Esophagus (tissue), 2 donors: Measurements from ENCODE around the gene FBXW11. TPM values are rescaled to one million over a fixed set of nuclear protein-coding genes. Genes with fewer than 3 reads are reported as not detected.
"Not testable (repeated sequence)": the region's sequence is repeated elsewhere in the genome, so short reads cannot be mapped to it uniquely, and the experiment has no call there.

ENCODE experiments used
- H3K27ac ChIP-seq, 2 donors: one replicate each; pipeline ENCODE4 v1.5.1; 2013; ENCODE audit warnings: low read depth in 2 of 2, mild to moderate bottlenecking in 2 of 2, inconsistent platforms in 1 of 2, low read length in 1 of 2, moderate library complexity in 1 of 2
- H3K27me3 ChIP-seq, 2 donors: one replicate each; pipeline ENCODE4 v1.6.1; 2013; ENCODE audit warnings: low read length in 2 of 2, control low read depth in 1 of 2, mild to moderate bottlenecking in 1 of 2; ENCODE audit not compliant: insufficient read depth in 2 of 2, control insufficient read depth in 1 of 2
- H3K36me3 ChIP-seq, 2 donors: one replicate each; pipeline ENCODE4 v1.6.1; 2013; ENCODE audit warnings: low read length in 1 of 2; ENCODE audit not compliant: control insufficient read depth in 2 of 2, insufficient read depth in 2 of 2
- H3K4me1 ChIP-seq, 2 donors: one replicate each; pipeline ENCODE4 v1.6.1; 2013; ENCODE audit warnings: low read length in 1 of 2; ENCODE audit not compliant: control insufficient read depth in 2 of 2, insufficient read depth in 2 of 2
- H3K4me3 ChIP-seq, 2 donors: one replicate each; pipeline ENCODE4 v1.5.1; 2013; ENCODE audit warnings: low read length in 2 of 2, mild to moderate bottlenecking in 2 of 2, low read depth in 1 of 2, moderate library complexity in 1 of 2
- H3K9me3 ChIP-seq, 2 donors: one replicate each; pipeline ENCODE4 v1.6.1; 2013; ENCODE audit warnings: mild to moderate bottlenecking in 2 of 2, low read depth in 1 of 2, low read length in 1 of 2, moderate library complexity in 1 of 2; ENCODE audit not compliant: control insufficient read depth in 2 of 2, insufficient read depth in 1 of 2
- WGBS, 2 donors: extraction: QIAGEN DNeasy Blood & Tissue Kit; methylation state at CpG; one replicate each; pipeline ENCODE4 v1.1.7; 2013; 5-methylcytosine and 5-hydroxymethylcytosine counted together
- polyA plus RNA-seq, 2 donors: library from polyadenylated mRNA; stranded (reverse); fragments of 200-250 nt; gene quantifications; one replicate each; pipeline ENCODE4 v1.2.3, GENCODE V29; 2013
- donor health status: healthy with polysubstance abuse.
- donor health status: Bipolar disorder and iron deficiency.

The FBXW11 gene
- polyA plus RNA-seq, 2 donors = 8.9 to 17.4 TPM

DNA sequence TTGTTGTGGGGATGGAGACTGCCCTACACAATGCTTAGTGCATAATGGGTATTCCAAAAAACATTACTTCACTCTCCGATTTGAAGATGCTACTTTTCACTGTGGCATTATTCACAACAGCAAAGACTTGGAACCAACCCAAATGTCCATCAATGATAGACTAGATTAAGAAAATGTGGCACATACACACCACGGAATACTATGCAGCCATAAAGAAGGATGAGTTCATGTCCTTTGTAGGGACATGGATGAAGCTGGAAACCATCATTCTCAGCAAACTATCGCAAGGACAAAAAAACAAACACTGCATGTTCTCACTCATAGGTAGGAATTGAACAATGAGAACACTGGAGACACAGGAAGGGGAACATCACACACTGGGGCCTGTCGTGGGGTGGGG lies 90.7 kb downstream of the FBXW11 start:
- H3K36me3 ChIP-seq, H3K9me3 ChIP-seq, H3K27ac ChIP-seq, H3K4me1 ChIP-seq, H3K27me3 ChIP-seq, H3K4me3 ChIP-seq: not testable (repeated sequence)
- WGBS, 2 donors = 94 to 95% methylated on average over 4 of the region's 4 CpGs

DNA sequence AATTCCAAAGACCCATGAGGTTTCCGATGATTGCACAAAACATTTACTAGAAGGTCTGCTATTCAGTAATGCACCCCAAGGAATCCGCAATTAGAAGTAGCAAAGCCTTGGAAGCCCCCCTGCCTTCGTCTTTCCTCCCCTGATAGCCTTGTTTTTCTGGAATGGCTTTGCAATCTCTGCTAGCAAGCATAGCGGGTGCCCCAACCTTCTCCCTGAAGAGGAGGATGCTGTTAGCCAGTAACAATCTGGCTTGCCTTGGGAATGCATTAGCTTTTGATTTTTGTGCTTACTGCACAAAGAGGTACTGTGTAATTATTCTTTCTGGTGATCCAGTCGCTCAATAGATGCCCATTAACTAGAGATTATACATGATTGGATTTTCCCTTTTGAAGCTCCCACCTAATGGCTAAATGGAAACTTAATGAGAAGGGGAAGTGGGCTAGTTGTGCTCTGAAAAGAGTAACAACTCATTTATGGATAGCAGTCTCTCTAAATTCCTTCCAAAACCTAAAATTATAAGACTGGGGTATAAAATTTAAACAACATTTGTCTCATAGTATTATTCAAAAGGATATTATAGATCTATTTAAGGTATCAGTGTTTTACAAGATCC lies 91.6 kb downstream of the FBXW11 start:
- Histone ChIP-seq H3K36me3 (no peaks in the 10 kb centered on the region), H3K4me1 (no peaks in the 10 kb centered on the region), H3K27me3 (no peaks in the 10 kb centered on the region), H3K4me3 (no peak overlapping the region), H3K27ac (no peak overlapping the region), H3K9me3 (no peaks in the 10 kb centered on the region)
- 92% methylated on average over 5 of the region's 5 CpGs for WGBS, 2 donors

DNA sequence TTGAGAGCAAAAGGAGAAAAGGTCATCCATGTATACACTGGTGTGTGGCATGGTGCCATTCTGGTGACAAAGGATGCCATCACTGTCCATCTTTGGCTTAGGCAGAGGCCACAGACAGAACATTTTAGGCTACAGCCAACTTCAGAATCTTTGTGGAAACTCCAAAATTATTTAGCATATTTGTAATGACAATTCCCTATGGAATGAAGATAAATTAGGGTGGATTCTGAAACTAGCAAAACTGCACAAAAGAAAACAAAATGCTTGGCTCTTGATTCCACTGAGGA lies 92.5 kb downstream of the FBXW11 start:
- Histone ChIP-seq H3K4me3 (no peak overlapping the region), H3K4me1 (no peaks in the 10 kb centered on the region), H3K27me3 (no peaks in the 10 kb centered on the region)

DNA sequence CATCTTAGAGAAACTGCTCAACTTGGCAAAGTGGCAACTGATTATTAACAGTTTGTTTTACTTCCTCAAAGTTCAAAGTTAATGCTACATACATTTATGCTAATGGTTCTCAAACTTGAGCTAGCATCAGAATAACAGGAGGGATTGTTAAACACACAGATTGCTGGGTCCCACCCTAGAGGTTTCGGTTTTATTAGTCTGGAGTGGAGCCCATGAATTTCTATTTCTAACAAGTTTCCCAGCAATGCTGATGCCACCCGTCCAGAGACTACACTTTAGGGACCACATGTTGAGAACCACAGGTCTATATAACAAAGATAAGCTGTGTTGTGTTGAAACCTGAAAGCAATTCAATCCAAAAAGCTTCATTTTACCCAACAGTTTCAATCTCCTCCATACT lies 95.3 kb downstream of the FBXW11 start:
- Histone ChIP-seq H3K36me3 (no peaks in the 10 kb centered on the region), H3K27ac (no peak overlapping the region), H3K9me3 (no peaks in the 10 kb centered on the region), H3K4me3 (no peak overlapping the region), H3K4me1 (no peaks in the 10 kb centered on the region), H3K27me3 (no peaks in the 10 kb centered on the region)
- 74 to 77% methylated on average over 2 of the region's 2 CpGs for WGBS, 2 donors

More for the DNA sequence above, 92.5 kb downstream of the FBXW11 start:
- no peak overlapping the region for H3K27ac ChIP-seq
- no peaks in the 10 kb centered on the region for H3K9me3 ChIP-seq
- no peaks in the 10 kb centered on the region for H3K36me3 ChIP-seq

DNA sequence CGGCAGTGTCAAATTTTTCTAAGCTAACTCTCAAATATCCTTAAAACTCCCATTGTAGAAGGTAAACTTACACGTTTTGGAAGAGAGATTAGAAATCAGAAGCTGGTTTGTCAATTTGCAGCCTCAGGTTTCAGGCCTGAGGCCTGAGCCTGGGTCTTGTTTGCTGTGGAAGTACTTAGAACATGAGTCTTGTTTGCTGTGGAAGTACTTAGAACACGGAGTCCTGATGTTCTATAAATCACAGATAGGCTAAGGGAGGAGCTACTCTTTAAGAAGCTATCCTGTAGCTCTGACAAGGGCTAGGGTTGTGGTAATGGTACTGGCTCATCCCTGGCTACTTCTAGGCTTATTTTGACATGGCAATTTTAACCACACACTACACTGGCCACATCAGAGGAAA lies 97.8 kb downstream of the FBXW11 start:
- Histone ChIP-seq H3K27me3 (no peaks in the 10 kb centered on the region), H3K27ac (no peak overlapping the region), H3K9me3 (no peaks in the 10 kb centered on the region), H3K4me1 (no peaks in the 10 kb centered on the region), H3K36me3 (no peaks in the 10 kb centered on the region), H3K4me3 (no peak overlapping the region)
- WGBS, 2 donors = 83 to 92% methylated on average over 3 of the region's 3 CpGs

DNA sequence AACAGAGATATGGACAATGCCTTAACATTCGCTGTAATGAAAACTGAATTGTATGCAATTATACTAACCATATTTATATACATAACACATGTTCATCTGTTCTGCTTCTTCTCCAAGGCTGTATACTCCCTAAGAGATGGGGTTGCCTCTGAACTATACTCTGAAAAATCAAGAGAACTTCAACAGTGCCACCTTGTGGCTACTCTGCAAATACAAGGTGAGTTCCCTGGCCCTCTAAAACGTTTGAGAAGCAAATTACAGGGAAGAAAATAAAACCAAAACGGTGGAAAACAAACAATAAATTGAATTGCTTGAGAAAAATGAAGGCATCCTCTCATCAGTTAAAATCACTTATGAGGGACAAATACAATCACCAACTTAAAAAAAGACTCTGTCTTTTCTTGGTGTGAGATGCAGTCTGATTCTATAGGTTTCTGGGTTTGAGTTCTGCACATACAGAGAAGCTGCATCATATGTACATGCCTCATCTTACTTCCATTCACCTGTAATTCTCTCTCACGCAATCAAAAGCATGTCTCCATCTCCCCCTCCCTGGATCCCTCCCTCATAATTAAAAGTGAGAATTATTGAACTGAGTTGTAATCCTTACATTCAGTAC lies 98.6 kb downstream of the FBXW11 start:
- H3K27ac ChIP-seq = no peak overlapping the region
- no peaks in the 10 kb centered on the region for H3K4me1 ChIP-seq
- WGBS, 2 donors = 25 to 28% methylated on average over 4 of the region's 4 CpGs

DNA sequence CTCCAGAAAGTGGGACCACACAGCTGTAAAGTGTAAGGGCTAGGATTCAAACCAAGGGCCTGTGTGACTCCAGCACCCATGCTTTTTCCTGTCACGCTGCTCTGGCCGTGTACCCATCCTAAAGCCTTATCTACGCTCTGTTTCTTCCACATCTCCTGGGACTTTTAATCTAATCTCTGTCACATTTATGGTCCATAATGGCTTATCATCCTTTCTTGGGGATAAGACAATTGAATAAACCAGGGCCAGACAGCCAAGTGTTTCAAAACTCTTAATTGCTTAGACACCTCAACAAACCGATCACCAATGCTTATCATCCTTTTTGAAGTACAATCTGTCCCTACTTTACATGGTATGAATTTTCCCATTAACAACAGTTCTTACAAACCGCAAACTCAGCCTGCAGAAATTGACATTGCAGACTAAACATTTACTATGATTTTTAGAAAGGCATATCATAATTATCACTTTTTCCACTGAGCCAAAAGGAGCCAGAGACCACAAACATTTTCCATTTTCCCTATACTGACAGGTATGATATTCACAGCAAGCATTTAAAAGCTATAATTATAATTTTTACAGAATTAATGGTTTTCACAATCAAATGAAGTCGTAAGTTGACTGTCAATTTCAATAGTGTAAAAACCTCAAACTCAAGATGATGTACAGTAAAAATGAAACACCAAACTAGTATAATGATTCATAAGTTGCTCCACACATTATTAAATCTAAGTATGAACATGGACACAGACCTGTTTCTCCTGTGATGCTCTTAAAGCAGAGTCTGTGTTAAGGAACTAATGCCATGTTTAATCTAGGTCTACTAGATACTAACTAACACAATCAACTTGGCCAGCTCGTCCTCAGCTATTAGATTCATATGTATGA lies 99.5 kb downstream of the FBXW11 start:
- no peaks in the 10 kb centered on the region for H3K36me3 ChIP-seq
- no peaks in the 10 kb centered on the region for H3K4me1 ChIP-seq
- WGBS, 2 donors = 75 to 85% methylated on average over 7 of the region's 7 CpGs
- H3K27me3 ChIP-seq = no peaks in the 10 kb centered on the region
- H3K4me3 ChIP-seq = no peak overlapping the region
- no peak overlapping the region for H3K27ac ChIP-seq
- H3K9me3 ChIP-seq = no peaks in the 10 kb centered on the region

More for the DNA sequence above, 98.6 kb downstream of the FBXW11 start:
- no peak overlapping the region for H3K4me3 ChIP-seq
- H3K9me3 ChIP-seq = no peaks in the 10 kb centered on the region
- no peaks in the 10 kb centered on the region for H3K27me3 ChIP-seq
- no peaks in the 10 kb centered on the region for H3K36me3 ChIP-seq

DNA sequence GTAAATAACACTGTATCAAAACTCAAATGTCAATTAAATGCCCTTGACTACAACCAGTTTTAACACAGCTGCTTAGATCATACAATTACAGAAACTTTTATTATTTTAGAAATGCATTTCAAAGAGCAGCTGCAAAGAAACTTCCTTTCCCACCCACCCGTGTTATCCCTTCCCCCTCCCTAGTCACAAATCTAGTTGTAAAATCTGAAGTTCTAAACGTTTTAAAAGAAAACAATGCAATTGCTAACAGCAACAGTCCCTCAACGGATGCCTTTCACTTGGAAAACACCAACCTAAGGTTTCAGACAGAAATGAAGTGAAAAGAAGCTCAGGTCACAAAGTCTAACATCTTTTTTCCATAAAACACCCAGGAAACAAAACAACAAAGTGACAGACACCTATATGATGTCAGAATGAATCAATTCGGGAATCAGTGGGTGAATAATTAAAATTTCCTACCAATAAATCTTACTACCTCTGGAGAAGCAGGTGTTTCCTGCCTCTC lies 100.3 kb downstream of the FBXW11 start:
- Histone ChIP-seq H3K4me1 (no peaks in the 10 kb centered on the region), H3K9me3 (no peaks in the 10 kb centered on the region), H3K27me3 (no peaks in the 10 kb centered on the region), H3K27ac (no peak overlapping the region), H3K36me3 (no peaks in the 10 kb centered on the region), H3K4me3 (no peak overlapping the region)
- WGBS, 2 donors = 41 to 50% methylated on average over 4 of the region's 4 CpGs

DNA sequence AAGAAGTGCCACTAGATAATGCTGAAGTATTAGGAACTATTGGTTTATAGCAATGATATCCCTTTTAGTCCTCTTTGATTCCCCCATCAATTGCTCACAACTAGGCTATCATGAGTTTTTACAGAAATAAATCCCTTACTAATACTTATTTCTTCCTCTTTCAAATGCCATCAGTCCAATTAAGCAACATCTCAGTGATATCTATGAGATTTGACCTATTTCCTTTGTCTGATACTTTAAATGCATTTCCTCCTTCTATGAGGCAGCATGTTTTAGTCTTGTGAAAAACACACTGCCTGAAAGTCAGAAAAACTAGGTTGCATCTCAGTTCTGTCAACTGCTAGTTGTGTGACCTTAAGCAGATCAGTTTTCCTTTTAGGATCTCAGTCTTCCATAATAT lies 101.6 kb downstream of the FBXW11 start:
- H3K27ac ChIP-seq = no peak overlapping the region
- no peaks in the 10 kb centered on the region for H3K36me3 ChIP-seq
- H3K9me3 ChIP-seq = no peaks in the 10 kb centered on the region
- H3K4me3 ChIP-seq = no peak overlapping the region
- H3K4me1 ChIP-seq = no peaks in the 10 kb centered on the region
- no peaks in the 10 kb centered on the region for H3K27me3 ChIP-seq
